GM23248 (cell line): Measurements from ENCODE around the gene WDR70. TPM values are rescaled to one million over a fixed set of nuclear protein-coding genes. Genes with fewer than 3 reads are reported as not detected.
A peak's percentile ranks its signal among the peaks of the same experiment; 100 is the strongest.

Experiments
- DNase-seq: peaks from one replicate; pipeline ENCODE4 v3.0.0-alpha.2; 2015
- H2AFZ ChIP-seq: fragments of 200-600 bp; sonication (generic); 2 replicates; pipeline ENCODE4 v1.6.1; 2016; ENCODE audit warnings: antibody characterized with exemption
- H3F3A ChIP-seq: fragments of 200-600 bp; sonication (generic); 2 replicates; pipeline ENCODE4 v1.6.1; 2016; ENCODE audit warnings: mild to moderate bottlenecking, antibody characterized with exemption, mixed run types; ENCODE audit not compliant: insufficient read depth
- H3K27ac ChIP-seq: fragments of 200-600 bp; sonication (generic); 2 replicates; pipeline ENCODE4 v1.5.1; 2016; ENCODE audit warnings: mild to moderate bottlenecking
- H3K27me3 ChIP-seq: fragments of 200-600 bp; sonication (generic); replicated peaks from 2 replicates; pipeline ENCODE4 v1.6.1; 2016; ENCODE audit warnings: mild to moderate bottlenecking; ENCODE audit not compliant: insufficient read depth
- H3K36me3 ChIP-seq: fragments of 200-600 bp; sonication (generic); 2 replicates; pipeline ENCODE4 v1.6.1; 2016; ENCODE audit warnings: low read depth, mild to moderate bottlenecking
- H3K4me1 ChIP-seq: fragments of 200-600 bp; sonication (generic); 2 replicates; pipeline ENCODE4 v1.6.1; 2016; ENCODE audit warnings: mild to moderate bottlenecking; ENCODE audit not compliant: insufficient read depth
- H3K4me2 ChIP-seq: fragments of 200-600 bp; sonication (generic); one replicate; pipeline ENCODE4 v1.6.1; 2016; ENCODE audit warnings: mild to moderate bottlenecking; ENCODE audit not compliant: unreplicated experiment
- H3K4me3 ChIP-seq: fragments of 200-600 bp; sonication (generic); 2 replicates; pipeline ENCODE4 v1.5.1; 2016; ENCODE audit warnings: mild to moderate bottlenecking
- H3K79me2 ChIP-seq: fragments of 200-600 bp; sonication (generic); 2 replicates; pipeline ENCODE4 v1.6.1; 2016; ENCODE audit warnings: mild to moderate bottlenecking; ENCODE audit not compliant: insufficient read depth
- H3K9ac ChIP-seq: fragments of 200-600 bp; sonication (generic); 2 replicates; pipeline ENCODE4 v1.6.1; 2016; ENCODE audit warnings: mild to moderate bottlenecking
- H3K9me2 ChIP-seq: fragments of 200-600 bp; sonication (generic); 2 replicates; pipeline ENCODE4 v1.6.1; 2016; ENCODE audit warnings: mixed run types, mild to moderate bottlenecking, moderate library complexity; ENCODE audit not compliant: insufficient read depth
- H3K9me3 ChIP-seq: fragments of 200-600 bp; sonication (generic); one replicate; pipeline ENCODE4 v1.6.1; 2017; ENCODE audit warnings: low read depth
- H4K20me1 ChIP-seq: fragments of 200-600 bp; sonication (generic); 2 replicates; pipeline ENCODE4 v1.6.0; 2016; ENCODE audit not compliant: insufficient read depth
- EZH2 ChIP-seq: fragments of 200-600 bp; sonication (generic); IDR thresholded peaks from 2 replicates; pipeline ENCODE4 v1.6.1; 2018; ENCODE audit warnings: antibody characterized with exemption, mild to moderate bottlenecking; ENCODE audit not compliant: insufficient read depth, poor library complexity, severe bottlenecking
- EZH2phosphoT487 ChIP-seq: fragments of 200-600 bp; sonication (generic); IDR thresholded peaks from 2 replicates; pipeline ENCODE4 v1.6.1; 2018; ENCODE audit warnings: antibody characterized with exemption, moderate library complexity, mild to moderate bottlenecking, low read depth; ENCODE audit not compliant: insufficient read depth
- WGBS, 2 experiments: methylation state at CpG; one replicate each; pipeline ENCODE4 v1.1.6; 2015 to 2017; ENCODE audit warnings: low lambda C conversion rate in 2 of 2, low coverage in 1 of 2; ENCODE audit errors: missing lambda C conversion rate in 2 of 2; 5-methylcytosine and 5-hydroxymethylcytosine counted together
- in situ Hi-C: fragments of 300-500 bp; cut with MboI; formaldehyde crosslinking; loops from 2 replicates; pipeline ENCODE4 v1.15.0; 2020
- polyA plus RNA-seq: library from polyadenylated mRNA; unstranded; fragments of >200 nt; fragmentation: Nextera tagmentation; extraction: Ambion mirVana; gene quantifications from 2 replicates; pipeline ENCODE4 v1.2.1, GENCODE V29; 2016
- total RNA-seq: library from RNA; depleted of rRNA; stranded (reverse); fragments of >200 nt; shearing (Covaris generic); gene quantifications from 2 replicates; pipeline ENCODE4 v1.2.3, GENCODE V29; 2014

Gene WDR70
- total and polyA plus RNA-seq, 2 experiments from 2014 or later = 20.8 to 24.9 TPM

DNA sequence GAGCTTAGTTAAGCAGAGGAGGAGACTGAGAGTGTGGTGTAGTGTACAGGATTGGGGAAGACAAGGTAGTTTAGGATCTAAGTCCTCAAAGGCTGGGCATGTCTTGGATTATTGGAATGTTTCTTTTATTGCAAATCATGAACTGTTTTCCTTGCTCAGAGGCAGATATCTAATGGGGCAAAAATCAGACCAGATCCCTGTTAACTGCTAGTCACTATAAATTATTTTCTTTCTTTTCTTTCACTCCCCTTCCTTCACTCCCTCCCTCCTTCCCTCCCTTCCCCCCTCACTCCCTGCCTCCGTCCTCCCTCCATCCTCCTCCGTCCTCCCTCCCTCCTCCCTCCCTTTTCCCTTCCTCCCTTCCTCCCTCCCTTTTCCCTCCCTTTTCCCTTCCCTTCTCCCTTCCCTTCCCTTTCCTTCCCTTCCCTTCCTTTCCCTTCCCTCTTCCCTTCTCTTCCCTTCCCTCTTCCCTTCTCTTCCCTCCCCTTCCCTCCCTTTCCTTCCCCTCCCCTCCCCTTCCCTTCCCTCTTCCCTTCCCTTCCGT, 117.9 kb downstream of the WDR70 start:
- Histone ChIP-seq H3K4me1 (peaks cover 24% of the 10 kb centered on the region), H3F3A (peaks cover 37% of the 10 kb centered on the region), H3K27me3 (no peaks in the 10 kb centered on the region), H3K79me2 (peaks cover 14% of the 10 kb centered on the region; the same call in 1 of the 2 replicates), H3K9me2 (no peaks in the 10 kb centered on the region), H2AFZ (no peak overlapping the region), H3K36me3 (no peaks in the 10 kb centered on the region), H4K20me1 (no peaks in the 10 kb centered on the region), H3K4me2 (no peak overlapping the region), H3K4me3 (no peak overlapping the region), H3K27ac (no peak overlapping the region), H3K9ac (no peak overlapping the region), H3K9me3 (no peaks in the 10 kb centered on the region)
- WGBS, 2 experiments = 90 to 100% methylated on average over 3 of the region's 3 CpGs
- in situ Hi-C loops = no loop called here
- no peak for DNase-seq
- no peak for TF ChIP-seq EZH2phosphoT487
- TF ChIP-seq EZH2 = no peak

DNA sequence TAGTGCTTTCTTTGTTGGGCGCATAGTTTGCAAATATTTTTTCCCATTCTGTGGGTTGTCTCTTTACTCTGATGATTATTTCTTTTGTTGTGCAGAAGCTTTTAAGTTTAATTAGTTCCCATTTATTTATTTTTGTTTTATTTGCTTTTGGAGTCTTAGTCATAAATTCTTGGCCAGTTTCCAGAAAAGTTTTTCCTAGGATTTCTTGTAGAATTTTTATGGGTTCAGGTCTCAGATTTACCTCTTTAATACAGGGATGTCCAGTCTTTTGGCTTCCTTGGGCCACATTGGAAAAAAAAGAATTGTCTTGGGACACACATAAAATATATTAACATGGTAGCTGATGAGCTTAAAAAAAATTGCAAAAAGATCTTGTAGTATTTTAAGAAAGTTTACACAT, 122.0 kb downstream of the WDR70 start:
- peaks cover 7% of the 10 kb centered on the region for H3F3A ChIP-seq
- no peaks in the 10 kb centered on the region for H3K9me2 ChIP-seq
- no peaks in the 10 kb centered on the region for H3K36me3 ChIP-seq
- H3K4me2 ChIP-seq = no peak overlapping the region
- TF ChIP-seq EZH2 = no peak
- no peak for TF ChIP-seq EZH2phosphoT487
- H3K4me1 ChIP-seq = peaks cover 2% of the 10 kb centered on the region
- H3K27ac ChIP-seq = no peak overlapping the region
- no peaks in the 10 kb centered on the region for H3K27me3 ChIP-seq
- H3K79me2 ChIP-seq = peaks cover 29% of the 10 kb centered on the region
- no peak overlapping the region for H2AFZ ChIP-seq
- H3K9me3 ChIP-seq = no peaks in the 10 kb centered on the region
- 93 to 100% methylated on average over 1 of the region's 1 CpG for WGBS, 2 experiments
- DNase-seq = peak; percentile 4
- no peak overlapping the region for H3K4me3 ChIP-seq
- H4K20me1 ChIP-seq = no peaks in the 10 kb centered on the region
- no peak overlapping the region for H3K9ac ChIP-seq
- in situ Hi-C loops = no loop called here

DNA sequence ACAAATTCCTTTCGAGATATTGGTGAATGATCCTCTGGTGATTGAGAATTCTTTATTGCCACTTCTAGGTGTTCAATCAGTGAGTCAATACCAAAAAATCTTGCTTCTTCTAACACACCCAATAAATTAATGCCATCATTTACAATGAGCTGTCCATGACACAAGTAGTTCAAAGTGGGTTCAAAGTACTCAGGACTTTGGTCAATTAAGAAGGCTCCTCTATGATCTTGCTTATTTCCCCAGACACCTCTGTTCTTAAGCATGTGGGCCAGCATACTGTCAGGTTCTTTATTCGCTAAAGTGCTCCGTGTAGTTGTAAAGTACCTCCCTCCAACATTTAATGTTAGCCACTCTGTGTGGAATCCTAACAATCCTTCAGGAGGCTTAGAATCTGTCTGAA, 127.1 kb downstream of the WDR70 start:
- Histone ChIP-seq H4K20me1 (no peaks in the 10 kb centered on the region), H2AFZ (no peak overlapping the region), H3K79me2 (peaks cover 57% of the 10 kb centered on the region), H3K9me3 (no peaks in the 10 kb centered on the region), H3K27me3 (no peaks in the 10 kb centered on the region), H3K36me3 (no peaks in the 10 kb centered on the region), H3K4me2 (no peak overlapping the region), H3K4me3 (no peak overlapping the region), H3K4me1 (no peaks in the 10 kb centered on the region), H3K27ac (no peak overlapping the region), H3K9ac (no peak overlapping the region), H3F3A (no peaks in the 10 kb centered on the region), H3K9me2 (no peaks in the 10 kb centered on the region)
- 77 to 80% methylated on average over 3 of the region's 3 CpGs for WGBS, 2 experiments
- DNase-seq = no peak
- TF ChIP-seq EZH2phosphoT487 = no peak
- no peak for TF ChIP-seq EZH2
- in situ Hi-C loops = no loop called here

DNA sequence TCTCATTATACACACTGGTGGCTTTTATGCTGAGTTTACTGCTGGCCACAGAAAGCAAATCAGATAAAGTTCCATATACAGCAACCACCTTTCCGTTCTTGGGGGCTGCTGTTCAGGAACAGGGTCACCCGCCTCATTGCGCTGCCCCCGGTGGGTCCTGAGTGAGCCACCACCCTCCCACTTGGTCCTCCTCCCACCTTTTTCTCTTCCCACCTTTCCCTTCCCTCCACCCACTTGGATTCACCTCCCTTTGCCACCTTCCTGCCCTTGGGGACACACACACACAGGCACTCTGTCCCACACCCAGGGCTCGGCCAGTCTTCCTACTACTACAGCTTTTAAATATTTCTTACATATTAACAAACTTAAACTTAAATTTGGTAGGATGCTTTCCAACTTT, 127.6 kb downstream of the WDR70 start:
- Histone ChIP-seq H3K4me3 (no peak overlapping the region), H2AFZ (no peak overlapping the region), H3K4me2 (no peak overlapping the region), H3K9me2 (no peaks in the 10 kb centered on the region), H3K27me3 (no peaks in the 10 kb centered on the region), H3K27ac (no peak overlapping the region), H3K36me3 (no peaks in the 10 kb centered on the region), H3K9ac (no peak overlapping the region), H3F3A (no peaks in the 10 kb centered on the region), H3K79me2 (peaks cover 54% of the 10 kb centered on the region), H3K9me3 (no peaks in the 10 kb centered on the region), H4K20me1 (no peaks in the 10 kb centered on the region), H3K4me1 (no peaks in the 10 kb centered on the region)
- TF ChIP-seq EZH2phosphoT487 (no peak), EZH2 (no peak)
- 98 to 100% methylated on average over 4 to 5 of the region's 5 CpGs for WGBS, 2 experiments
- DNase-seq = no peak
- in situ Hi-C loops = no loop called here

DNA sequence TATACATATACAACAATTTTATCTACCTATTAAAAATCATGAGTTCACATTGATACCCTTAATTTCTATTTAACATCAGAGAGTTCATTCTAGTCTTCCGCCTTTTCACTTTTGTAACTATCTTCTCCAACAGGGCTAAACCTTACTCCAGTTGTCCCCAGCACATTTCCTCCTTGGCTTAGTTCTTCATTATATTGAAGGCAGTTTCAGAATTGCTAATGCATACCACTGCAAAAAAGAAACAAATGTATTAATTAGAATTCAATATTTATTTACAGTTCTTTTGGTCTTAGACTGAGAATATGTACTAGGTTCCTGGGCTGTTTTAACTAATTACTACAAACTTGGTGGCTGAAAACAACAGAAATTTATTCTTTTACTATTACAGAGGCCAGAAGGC, 132.5 kb downstream of the WDR70 start:
- in situ Hi-C loops = no loop called here
- Histone ChIP-seq H3K9ac (no peak overlapping the region), H3K27me3 (no peaks in the 10 kb centered on the region), H3K79me2 (peaks cover 35% of the 10 kb centered on the region), H3K4me2 (no peak overlapping the region), H4K20me1 (no peaks in the 10 kb centered on the region), H3K36me3 (no peaks in the 10 kb centered on the region), H3K9me3 (no peaks in the 10 kb centered on the region), H3F3A (no peaks in the 10 kb centered on the region), H3K4me3 (no peak overlapping the region), H3K4me1 (no peaks in the 10 kb centered on the region), H3K27ac (no peak overlapping the region), H2AFZ (no peak overlapping the region), H3K9me2 (no peaks in the 10 kb centered on the region)
- TF ChIP-seq EZH2 (no peak), EZH2phosphoT487 (no peak)
- WGBS, 2 experiments = 100% methylated on average over 1 of the region's 1 CpG
- DNase-seq = no peak
